KMS-11 (cell line): ENCODE results near the gene NDUFAF5.

Source experiments
- H2AFZ ChIP-seq: fragments of 200-600 bp; sonication (generic); 2 replicates; pipeline ENCODE4 v1.6.1; 2016; ENCODE audit warnings: antibody characterized with exemption, mixed run types, low read depth
- H3K27ac ChIP-seq: fragments of 200-600 bp; sonication (generic); 2 replicates; pipeline ENCODE4 v1.6.1; 2016; ENCODE audit warnings: mild to moderate bottlenecking, mixed run types
- H3K27me3 ChIP-seq: fragments of 200-600 bp; sonication (generic); 2 replicates; pipeline ENCODE4 v1.6.1; 2017; ENCODE audit warnings: mild to moderate bottlenecking, low read depth, mixed run types, moderate library complexity; ENCODE audit not compliant: insufficient read depth
- H3K36me3 ChIP-seq: fragments of 200-600 bp; sonication (generic); 2 replicates; pipeline ENCODE4 v1.6.1; 2017; ENCODE audit warnings: mild to moderate bottlenecking, mixed run types; ENCODE audit not compliant: insufficient read depth
- H3K4me1 ChIP-seq: fragments of 200-600 bp; sonication (generic); 2 replicates; pipeline ENCODE4 v1.6.1; 2016; ENCODE audit warnings: mild to moderate bottlenecking, low read depth, mixed run types; ENCODE audit not compliant: poor library complexity, severe bottlenecking
- H3K4me2 ChIP-seq: fragments of 200-600 bp; sonication (generic); 2 replicates; pipeline ENCODE4 v1.7.0; 2016; ENCODE audit warnings: mild to moderate bottlenecking, mixed run types
- H3K4me3 ChIP-seq: fragments of 200-600 bp; sonication (generic); IDR thresholded peaks from 2 replicates; pipeline ENCODE4 v1.6.1; 2017; ENCODE audit warnings: low read depth, low read length, mixed read lengths; ENCODE audit not compliant: insufficient read depth
- H3K79me2 ChIP-seq: fragments of 200-600 bp; sonication (generic); 2 replicates; pipeline ENCODE4 v1.6.1; 2016; ENCODE audit warnings: low read depth, mixed run types; ENCODE audit not compliant: insufficient read depth
- H3K9ac ChIP-seq: fragments of 200-600 bp; sonication (generic); 2 replicates; pipeline ENCODE4 v1.6.1; 2016; ENCODE audit warnings: mild to moderate bottlenecking, mixed run types
- H4K20me1 ChIP-seq: fragments of 200-600 bp; sonication (generic); 2 replicates; pipeline ENCODE4 v1.6.1; 2016; ENCODE audit warnings: mild to moderate bottlenecking, mixed run types; ENCODE audit not compliant: insufficient read depth
- TF ChIP-seq, protein P1 (sequence below): fragments of 200-600 bp; sonication (generic); conservative IDR thresholded peaks from 2 replicates; pipeline ENCODE4 v1.6.1; 2017; ENCODE audit warnings: low read depth, mild to moderate bottlenecking, antibody characterized with exemption, low read length, moderate library complexity, mixed read lengths

Gene NDUFAF5

GRCh38 chr20:13819885-13820645 is 35.2 kb downstream of the NDUFAF5 start:
- Histone ChIP-seq H3K36me3 (no peaks in the 10 kb centered on the region), H3K4me2 (no peak overlapping the region), H3K27ac (no peak overlapping the region), H3K9ac (no peak overlapping the region), H2AFZ (no peak overlapping the region), H3K4me1 (no peaks in the 10 kb centered on the region), H3K4me3 (no peak overlapping the region), H3K79me2 (no peaks in the 10 kb centered on the region), H4K20me1 (no peaks in the 10 kb centered on the region), H3K27me3 (no peaks in the 10 kb centered on the region)
- TF ChIP-seq, protein P1, sequence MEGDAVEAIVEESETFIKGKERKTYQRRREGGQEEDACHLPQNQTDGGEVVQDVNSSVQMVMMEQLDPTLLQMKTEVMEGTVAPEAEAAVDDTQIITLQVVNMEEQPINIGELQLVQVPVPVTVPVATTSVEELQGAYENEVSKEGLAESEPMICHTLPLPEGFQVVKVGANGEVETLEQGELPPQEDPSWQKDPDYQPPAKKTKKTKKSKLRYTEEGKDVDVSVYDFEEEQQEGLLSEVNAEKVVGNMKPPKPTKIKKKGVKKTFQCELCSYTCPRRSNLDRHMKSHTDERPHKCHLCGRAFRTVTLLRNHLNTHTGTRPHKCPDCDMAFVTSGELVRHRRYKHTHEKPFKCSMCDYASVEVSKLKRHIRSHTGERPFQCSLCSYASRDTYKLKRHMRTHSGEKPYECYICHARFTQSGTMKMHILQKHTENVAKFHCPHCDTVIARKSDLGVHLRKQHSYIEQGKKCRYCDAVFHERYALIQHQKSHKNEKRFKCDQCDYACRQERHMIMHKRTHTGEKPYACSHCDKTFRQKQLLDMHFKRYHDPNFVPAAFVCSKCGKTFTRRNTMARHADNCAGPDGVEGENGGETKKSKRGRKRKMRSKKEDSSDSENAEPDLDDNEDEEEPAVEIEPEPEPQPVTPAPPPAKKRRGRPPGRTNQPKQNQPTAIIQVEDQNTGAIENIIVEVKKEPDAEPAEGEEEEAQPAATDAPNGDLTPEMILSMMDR = peak; percentile 72

GRCh38 chr20:13821876-13822275 is 37.0 kb downstream of the NDUFAF5 start:
- no peak overlapping the region for H3K4me3 ChIP-seq
- no peaks in the 10 kb centered on the region for H3K36me3 ChIP-seq
- no peak overlapping the region for H2AFZ ChIP-seq
- H3K27ac ChIP-seq = no peak overlapping the region
- no peak overlapping the region for H3K4me2 ChIP-seq
- H3K27me3 ChIP-seq = no peaks in the 10 kb centered on the region
- no peaks in the 10 kb centered on the region for H3K4me1 ChIP-seq
- H3K9ac ChIP-seq = no peak overlapping the region
- TF ChIP-seq, protein P1 = no peak
- H4K20me1 ChIP-seq = no peaks in the 10 kb centered on the region
- H3K79me2 ChIP-seq = no peaks in the 10 kb centered on the region

- no peak overlapping the region for H3K27ac ChIP-seq
- no peaks in the 10 kb centered on the region for H3K27me3 ChIP-seq
- H4K20me1 ChIP-seq = no peaks in the 10 kb centered on the region
- TF ChIP-seq, protein P1 = no peak
- H3K9ac ChIP-seq = no peak overlapping the region
- no peak overlapping the region for H3K4me3 ChIP-seq
- H3K4me2 ChIP-seq = no peak overlapping the region
- H2AFZ ChIP-seq = no peak overlapping the region
- H3K36me3 ChIP-seq = no peaks in the 10 kb centered on the region
- H3K4me1 ChIP-seq = no peaks in the 10 kb centered on the region
- no peaks in the 10 kb centered on the region for H3K79me2 ChIP-seq
Measured at GRCh38 chr20:13822459-13822858, 37.6 kb downstream of the NDUFAF5 start.

- no peaks in the 10 kb centered on the region for H3K4me1 ChIP-seq
- H3K27ac ChIP-seq = no peak overlapping the region
- no peaks in the 10 kb centered on the region for H3K27me3 ChIP-seq
- H2AFZ ChIP-seq = no peak overlapping the region
- no peaks in the 10 kb centered on the region for H4K20me1 ChIP-seq
- no peak overlapping the region for H3K4me2 ChIP-seq
- H3K9ac ChIP-seq = no peak overlapping the region
- no peak overlapping the region for H3K4me3 ChIP-seq
- TF ChIP-seq, protein P1 = no peak
- no peaks in the 10 kb centered on the region for H3K79me2 ChIP-seq
- H3K36me3 ChIP-seq = no peaks in the 10 kb centered on the region
Measured at GRCh38 chr20:13824459-13824858, 39.6 kb downstream of the NDUFAF5 start.
